ENCODE results near the gene NPHP4.
"Not testable (repeated sequence)": the region's sequence is repeated elsewhere in the genome, so short reads cannot be mapped to it uniquely, and the experiment has no call there.

The NPHP4 gene

DNA sequence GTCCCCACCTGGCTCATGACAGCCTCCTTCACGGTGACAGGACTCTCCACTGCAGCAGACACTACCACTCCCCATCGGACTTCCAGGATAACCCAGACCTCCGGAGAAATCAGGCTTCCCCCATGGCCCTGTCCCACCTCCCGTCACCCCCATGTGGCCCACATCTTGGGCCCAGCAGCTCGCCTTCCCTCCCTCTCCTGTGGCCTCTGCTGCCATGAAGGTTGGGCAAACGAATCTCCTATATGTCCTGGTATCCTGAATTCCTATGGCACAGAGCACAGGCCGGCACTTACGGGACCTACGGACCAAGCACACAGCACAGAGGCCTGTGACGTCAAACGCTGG lies 82.0 kb downstream of the NPHP4 start:
- DNase-seq (ENCODE audit: low read depth) = no peak

DNA sequence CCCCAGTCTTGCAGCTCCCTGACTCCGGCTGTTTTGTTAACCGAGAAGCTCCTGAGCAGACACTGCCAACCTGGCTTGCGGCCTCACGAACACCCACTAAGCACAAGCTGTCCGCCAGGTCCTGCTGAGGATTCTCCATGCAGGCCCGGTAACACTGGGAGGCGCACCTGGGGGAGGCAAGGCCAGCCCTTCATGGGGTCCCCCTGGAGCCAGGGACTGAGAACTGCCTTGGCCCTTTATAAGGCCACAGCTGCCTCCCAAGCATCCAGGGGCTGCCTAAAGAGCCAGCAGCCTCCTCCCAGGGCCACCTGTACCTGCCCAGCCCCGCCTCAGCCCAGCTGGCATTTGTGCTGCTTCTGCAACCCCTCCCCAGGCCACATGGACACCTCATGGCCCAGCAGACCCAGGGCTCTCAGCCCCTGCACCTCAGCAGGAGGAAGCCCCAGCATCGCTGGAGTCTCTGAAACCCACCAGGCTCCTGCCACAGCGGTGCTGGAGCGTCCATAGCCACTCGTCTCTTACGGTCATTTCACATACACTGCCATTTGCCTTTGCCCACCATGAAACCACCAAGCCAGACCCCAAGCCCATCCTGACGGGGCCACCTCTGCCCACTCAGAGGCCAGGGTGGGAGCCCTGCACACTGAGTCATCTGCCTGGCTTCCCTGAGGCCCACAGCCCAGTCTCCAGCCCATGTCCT lies 82.5 kb downstream of the NPHP4 start:
- no peak for DNase-seq (ENCODE audit: low read depth)

DNA sequence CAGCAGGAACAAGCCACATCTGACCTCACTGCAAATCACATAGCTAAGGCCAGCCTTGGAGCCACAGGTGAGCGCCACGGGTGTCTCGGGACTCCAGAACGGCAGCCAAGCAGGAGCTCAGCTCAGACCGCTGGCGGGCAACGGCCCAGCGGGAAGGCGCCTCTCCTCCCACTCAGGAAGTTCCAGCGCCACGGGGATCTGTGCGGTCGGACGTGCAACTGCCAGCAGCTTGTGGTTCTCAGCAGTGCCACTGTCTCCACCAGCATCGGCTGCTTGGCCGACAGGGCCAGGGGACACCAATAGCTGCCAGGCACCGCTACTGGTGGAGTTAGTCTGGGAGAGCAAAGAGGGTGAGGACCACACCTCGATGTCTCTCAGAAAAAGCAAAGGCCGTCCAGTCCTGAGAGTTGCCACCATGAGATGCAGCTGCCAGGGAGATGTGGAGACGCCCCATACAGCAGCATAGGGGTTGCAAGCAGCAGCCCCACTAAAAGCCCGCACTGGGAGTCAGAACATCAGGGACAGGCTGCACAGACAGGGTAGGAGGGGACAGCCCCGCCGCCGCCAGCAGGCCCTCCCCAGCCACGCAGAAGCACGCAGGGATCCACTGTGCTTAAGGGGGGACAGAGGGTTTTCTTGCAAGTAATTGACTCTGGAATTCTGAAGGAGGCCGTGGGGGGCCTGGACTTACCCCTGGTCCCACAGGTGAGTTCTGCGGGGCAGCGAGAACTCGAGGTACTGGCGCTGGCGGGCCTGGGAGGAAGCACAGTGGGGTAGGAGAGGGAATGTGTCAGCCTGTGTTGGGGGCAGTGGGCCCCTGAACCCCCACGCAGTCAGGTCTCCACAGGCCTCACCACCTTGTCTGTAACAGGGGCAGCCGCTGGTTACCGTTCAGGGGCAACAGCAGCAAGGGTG lies 83.5 kb downstream of the NPHP4 start:
- DNase-seq (ENCODE audit: low read depth) = no peak

DNA sequence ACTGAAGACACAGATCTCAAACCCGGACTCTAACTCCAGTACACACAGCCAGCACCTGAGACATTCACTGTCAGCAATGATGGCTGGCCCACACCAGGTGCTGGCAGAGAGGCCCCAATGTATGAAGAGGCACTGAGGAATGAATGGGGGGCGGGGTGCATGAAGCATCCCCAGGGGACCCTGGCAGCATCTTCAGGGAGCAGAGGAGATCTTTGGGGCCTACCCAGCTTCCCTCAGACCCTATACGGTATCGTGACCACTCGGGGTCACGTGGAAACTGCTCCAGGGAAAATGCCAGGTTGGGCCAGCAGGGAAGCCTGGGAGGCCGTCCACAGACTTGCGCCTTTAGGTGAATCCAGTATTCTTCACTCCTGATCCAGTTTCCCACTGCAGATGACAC lies 84.3 kb downstream of the NPHP4 start:
- DNase-seq (ENCODE audit: low read depth) = no peak

DNA sequence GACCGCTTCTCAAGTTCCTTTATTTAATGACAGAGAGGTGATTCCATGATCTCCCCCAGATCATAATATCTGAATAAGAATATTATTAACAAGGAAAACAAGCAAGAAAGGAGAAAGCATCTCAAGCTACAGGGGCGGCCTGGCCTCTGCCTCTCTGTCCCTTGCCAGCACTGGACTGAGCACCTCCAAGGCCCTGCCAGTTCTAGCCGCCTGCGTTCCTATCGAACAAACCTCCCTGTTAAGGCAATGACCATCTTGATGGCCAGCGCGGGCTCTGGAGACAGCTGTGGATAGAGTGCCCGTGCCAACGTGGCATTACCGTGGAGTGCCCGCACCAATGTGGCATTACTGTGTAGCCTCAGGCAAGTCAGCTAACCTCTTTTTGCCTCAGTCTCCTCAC lies 84.8 kb downstream of the NPHP4 start:
- no peak for DNase-seq (ENCODE audit: low read depth)

DNA sequence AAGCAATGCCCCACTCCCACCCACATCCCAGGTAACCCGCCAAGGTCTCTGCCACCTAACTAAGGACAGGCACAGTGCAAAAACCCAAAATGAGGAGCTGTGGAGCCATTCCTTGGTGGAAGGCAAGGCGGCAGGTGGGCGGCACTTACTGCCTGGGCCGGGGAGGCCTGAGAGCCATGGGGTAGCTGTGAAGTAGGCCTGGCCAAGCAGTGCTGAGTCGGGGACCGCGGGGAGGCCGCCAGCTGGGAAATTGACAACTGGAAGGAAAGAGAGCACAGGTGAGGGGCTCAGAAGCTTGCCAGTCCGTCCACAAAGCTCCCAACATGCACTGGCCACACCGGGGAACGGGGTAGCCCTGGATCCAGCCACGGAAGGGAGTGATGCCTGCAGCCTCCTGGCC lies 85.3 kb downstream of the NPHP4 start:
- DNase-seq (ENCODE audit: low read depth) = no peak

DNA sequence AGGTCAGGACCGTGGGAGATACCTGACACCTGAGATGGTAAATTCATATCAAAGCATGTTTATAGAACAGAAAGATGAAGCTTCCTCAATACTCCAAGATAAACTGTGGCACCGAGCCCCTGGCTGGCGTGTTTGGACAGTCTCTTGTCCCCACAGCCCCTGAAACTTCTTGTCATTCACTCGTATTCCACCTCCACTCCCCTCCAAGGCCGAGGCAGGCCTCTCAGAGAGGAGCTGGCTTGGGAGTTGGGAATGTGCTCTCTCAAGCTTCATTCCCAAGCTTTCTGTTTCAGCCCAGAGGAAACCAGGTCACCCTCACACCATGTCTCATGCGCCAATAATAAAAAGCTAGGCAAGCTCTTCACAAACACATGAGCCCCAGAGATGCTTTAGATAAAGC lies 86.1 kb downstream of the NPHP4 start:
- no peak for DNase-seq (ENCODE audit: low read depth)

DNA sequence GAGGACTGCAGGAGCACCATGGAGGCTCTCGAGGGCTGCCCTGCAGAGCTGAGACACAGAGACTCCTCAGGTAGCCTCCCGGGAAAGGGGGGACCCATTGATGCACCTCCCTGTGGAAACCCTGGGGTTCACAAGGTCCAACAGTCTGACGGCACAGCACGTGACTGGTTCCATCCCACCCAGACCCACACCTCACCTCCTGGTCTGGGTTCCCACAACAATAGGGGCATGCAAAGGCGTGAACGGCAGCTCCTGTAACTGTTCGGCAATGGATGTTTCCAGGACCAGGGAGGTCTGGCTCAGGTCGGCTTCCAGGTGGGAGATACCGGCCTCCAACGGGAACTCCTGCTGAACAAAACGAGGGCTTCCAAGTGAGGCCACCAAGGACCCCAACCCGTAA lies 86.8 kb downstream of the NPHP4 start:
- no peak for DNase-seq (ENCODE audit: low read depth)

DNA sequence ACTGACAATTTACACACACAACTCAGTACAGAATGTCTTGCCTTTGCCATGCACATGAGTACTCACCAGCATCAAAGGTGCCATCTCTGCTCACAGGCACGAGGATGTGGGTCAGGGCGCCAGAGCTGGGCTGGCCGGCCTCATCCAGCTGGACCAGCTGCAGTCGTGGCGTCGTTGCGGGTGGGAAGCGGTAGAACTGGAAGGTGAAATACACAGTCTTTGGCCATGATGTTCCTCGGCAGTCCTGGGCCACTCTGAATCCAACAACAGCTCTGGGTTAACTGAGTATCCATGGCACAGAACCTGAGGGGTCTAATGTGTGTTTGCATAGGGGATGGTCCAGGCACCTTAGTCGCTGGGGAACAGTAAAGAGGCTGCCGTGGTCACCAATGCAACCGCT lies 87.7 kb downstream of the NPHP4 start:
- no peak for DNase-seq (ENCODE audit: low read depth)

DNA sequence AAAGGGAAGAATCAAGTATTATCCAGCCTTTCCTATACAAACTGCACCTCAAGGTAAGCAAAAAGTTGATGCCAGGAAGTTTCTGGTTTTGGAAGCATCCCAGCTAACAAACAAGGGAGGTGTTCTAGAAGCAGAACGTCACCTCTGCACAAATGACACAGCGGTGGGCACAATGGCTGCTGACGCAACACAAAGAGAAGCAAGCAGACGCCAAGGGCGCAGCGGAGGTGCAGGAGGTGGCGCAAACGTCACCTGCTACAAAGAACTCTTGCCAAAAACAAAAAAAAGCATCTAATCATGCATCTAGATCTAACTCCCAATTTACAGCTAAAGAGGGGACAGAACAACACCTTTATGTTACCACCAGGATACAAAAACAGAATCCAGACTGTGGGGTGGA lies 88.5 kb downstream of the NPHP4 start:
- no peak for DNase-seq (ENCODE audit: low read depth)

DNA sequence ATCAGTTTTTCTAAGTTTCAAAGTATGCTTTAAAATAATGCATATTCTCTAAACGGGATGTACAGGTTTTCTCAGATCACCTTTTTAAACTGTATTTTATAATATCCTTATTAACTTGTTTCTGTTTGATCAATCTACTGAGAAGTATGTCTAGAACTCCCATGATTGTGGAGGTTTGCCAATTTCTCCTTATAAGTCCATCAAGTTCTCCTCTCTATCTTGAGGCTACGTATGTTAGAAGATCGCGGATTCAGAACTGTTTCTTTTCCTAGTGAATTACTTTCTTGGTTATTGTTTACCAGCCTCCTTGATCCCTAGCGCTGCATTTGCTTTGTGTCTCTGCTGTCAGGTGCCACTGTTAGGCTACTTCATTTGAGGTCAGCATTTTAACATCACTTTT lies 89.2 kb downstream of the NPHP4 start:
- DNase-seq (ENCODE audit: low read depth) = no peak

DNA sequence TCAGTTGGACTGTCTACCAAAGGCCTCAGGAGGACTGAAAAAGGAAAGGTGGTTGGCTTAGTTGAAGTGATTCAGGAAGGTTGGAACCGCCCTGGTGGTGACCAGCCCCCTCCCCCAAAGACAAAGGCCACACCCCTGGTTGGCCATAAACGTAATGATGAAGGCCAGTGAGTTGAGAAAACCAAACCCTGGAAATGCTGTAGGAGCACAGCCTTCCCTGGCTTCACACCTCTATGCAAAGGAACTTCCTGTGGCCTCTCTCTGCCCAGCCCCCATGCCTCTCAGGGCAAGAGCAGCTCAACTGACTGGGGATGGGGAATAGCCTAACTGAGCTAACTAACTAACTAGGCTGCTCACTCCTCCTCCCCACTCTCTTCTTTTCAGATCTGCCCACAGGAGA lies 90.4 kb downstream of the NPHP4 start:
- DNase-seq (ENCODE audit: low read depth) = no peak

DNA sequence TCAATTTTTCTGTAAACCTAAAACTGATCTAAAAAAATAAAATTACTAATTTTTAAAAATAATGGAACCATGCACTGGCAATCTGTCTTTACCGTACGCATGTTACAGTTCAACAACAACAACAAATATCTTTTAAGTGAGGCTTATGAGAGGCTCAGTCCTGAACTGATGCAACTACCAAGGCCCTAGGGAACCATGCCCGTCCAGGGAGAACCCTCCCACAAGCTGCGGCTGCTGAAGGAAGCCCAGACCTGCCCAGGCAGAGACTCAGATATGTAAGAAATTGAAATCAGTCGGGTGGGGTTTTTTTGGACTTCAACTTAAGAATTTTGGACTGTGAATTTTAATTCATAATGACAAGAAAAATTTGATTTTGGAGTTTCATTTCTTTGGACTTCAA lies 91.1 kb downstream of the NPHP4 start:
- DNase-seq (ENCODE audit: low read depth) = no peak

DNA sequence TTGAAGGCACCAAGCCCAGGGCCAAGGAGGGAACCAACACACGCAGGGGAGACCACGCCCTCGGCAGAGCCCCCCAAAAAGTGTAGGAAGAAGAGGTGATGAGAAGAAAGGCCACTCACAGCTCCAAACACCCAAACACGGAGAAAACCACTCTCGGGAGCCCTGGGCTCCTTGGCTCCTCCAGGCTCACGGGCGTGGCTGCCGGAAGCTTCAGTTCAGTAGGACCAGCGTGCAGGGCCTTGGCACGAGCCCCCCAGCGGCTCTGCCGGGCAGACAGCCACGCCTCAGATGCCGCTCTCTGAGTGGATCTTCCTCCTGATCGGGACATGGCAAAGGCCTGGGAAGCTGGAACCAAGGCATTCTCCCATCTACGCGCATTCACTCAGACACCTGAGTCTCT lies 94.0 kb downstream of the NPHP4 start:
- no peak for DNase-seq (ENCODE audit: low read depth)

DNA sequence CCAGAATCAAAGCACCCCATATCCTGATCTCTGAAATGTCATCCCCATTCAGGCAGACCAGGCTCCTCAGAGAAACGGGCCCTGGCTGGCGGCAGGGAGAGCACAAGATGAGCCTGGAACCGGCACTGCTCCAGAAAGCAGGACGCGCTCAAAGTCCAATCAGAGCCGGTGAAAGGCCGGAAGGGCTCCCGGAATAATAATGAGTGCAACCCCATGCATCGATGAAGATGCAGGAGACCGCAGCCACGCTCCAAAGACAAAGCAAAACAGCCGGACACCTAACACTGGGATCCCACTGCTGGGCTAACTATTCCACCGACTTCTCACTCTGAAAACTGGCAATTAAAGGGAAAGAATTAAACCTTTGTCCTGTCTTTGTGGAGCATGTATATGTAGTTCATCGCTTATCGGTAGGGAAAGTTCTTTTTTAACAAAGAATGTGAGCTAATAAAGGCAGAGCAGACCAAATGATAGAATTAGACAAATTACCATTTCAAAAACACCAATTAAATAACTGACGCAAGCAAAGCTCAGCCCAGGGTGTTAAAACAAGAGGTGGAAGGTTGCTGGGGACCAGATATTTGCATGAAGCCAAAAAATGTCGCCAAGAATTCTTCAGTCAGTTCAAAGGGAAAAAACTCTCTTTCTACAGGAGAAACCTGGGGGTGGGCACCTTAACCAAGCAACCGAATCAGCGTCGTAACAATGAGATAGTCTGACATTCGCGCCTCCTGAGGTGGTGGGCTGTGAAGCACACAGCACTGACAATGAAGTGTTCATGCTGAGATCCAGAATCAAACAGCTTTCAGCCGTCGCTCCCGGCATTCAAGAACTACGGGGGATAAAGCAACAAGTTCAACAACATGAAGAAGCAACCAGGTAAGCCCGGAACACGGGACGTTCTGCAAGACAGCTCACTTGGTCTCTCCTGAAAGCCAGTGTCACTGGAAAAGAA lies 95.2 kb downstream of the NPHP4 start:
- DNase-seq (ENCODE audit: low read depth) = no peak

DNA sequence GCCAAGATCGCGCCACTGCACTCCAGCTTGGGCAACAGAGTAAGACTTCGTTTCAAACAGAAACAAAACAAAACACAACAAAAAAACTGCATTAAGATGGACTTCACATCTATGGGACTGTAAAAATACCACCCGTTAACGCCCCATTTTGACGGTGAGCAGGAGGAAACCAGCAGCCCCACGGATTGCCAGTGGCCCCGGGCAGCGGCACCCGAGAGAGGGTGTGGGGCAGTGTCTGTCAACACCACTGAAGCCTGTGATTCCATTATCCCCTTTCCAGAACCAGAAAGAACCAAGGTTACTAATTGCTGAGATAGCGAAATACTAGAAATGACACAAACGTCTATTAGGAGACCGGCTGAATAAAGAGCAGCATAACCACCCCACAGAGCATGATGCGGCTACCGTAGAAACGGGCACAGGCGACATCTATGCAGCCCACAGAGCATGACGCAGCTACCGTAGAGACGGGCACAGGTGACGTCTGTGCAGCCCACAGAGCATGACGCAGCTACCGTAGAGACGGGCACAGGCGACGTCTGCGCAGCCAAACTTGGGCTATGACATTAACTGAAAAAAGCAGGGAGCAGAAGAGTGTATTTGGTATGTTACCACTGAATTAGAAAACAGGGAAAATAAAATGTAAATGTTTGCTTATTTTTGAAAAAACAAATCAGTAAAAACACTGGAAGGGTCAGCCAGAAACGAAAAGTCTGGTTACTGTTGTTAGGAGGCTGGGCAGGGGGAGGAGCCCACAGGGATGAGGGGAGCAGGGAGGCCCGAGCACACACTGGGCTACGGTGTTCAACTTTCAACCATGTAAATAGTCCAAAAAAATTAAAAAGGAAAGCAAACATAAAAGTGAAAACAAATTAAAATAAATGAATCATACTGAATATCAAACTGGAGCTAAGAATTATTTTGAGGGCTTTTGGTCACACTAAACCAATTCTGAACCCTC lies 96.5 kb downstream of the NPHP4 start:
- no peak for DNase-seq (ENCODE audit: low read depth)

DNA sequence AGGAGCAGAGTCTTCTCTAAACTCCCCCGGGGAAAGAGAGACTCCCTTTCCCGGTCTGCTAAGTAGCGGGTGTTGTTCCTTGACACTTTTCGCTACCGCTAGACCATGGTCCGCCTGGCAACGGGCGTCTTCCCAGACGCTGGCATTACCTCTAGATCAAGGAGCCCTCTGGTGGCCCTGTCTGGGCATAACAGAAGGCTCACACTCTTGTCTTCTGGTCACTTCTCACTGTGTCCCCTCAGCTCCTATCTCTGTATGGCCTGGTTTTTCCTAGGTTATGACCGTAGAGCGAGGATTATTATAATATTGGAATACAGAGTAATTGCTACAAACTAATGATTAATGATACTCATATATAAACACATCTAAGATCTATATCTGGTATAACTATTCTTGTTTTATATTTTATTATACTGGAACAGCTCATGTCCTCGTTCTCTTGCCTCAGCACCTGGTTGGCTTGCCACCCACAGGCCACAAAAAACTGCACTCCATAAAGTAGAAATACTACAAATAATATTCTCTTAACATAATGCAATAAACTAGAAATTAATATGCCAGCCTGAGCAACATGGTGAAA lies 98.4 kb downstream of the NPHP4 start:
- not testable (repeated sequence) for DNase-seq (ENCODE audit: low read depth)

DNA sequence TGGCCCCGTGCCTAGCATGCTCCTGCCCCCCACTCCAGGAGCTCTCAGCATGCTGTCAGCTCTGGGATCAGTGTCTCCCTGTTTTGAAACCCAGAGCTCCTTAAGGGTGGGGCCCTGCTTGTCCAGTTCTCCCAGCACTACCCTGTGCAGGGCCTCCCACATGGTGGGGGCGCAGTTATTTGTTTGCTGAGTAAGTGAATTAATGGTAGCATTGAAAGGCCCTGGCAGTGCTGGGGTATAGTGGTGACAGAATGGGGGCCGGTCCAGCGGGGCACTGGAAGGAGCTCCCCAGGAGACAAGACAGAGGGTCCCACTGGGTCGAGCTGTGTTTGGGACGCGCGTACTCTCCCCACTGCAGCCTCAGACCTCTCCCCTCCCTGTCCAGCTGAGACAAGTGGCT lies 99.9 kb downstream of the NPHP4 start:
- DNase-seq (ENCODE audit: low read depth) = no peak

DNA sequence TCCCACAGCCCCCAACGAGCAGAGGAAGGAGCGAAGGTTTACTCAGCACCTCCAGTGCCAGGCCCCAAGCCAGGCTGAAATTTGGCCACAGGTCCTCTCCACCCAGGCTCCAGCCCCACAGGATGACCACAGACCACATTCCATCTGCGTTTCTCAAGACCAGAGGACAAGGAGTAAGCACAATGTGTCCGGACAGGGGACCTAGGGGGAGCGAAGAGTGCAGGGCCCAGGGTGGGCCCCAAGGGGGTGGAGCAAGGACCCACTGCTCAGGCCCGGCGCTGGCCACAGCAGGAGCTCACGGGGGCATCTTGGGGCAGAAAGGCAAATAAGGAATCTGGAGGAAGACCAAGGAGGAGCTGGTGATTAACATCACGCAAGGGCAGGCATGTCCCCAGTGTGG lies 100.5 kb downstream of the NPHP4 start:
- no peak for DNase-seq (ENCODE audit: low read depth)

DNA sequence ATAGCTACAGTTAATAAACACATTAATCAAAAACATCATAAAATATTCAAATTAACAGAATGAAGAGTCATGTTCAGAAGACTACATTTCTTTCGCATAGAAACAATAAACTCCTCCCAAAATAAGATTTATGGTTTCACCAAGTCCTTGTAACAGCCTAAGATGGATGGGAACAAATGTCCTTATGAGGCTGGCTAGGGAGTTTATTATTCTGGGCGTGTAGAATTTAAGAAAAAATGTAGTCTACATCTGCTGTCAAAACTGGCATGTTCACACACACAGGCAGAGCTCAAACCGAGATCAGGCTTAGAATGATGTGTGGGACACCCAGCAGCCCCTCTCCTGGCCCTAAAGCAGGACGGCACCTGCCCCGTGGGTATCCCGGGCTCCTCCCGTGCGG lies 101.1 kb downstream of the NPHP4 start:
- DNase-seq (ENCODE audit: low read depth) = no peak
